HEK293T (cell line): Measurements from ENCODE around the gene AIFM3.
"Not testable (repeated sequence)": the region's sequence is repeated elsewhere in the genome, so short reads cannot be mapped to it uniquely, and the experiment has no call there.

Experiments
- CTCF ChIA-PET: fragments of 350-600 bp; formaldehyde crosslinking; extraction: SDS; loops from one replicate; lab custom pipeline; 2021; ENCODE audit warnings: antibody characterized with exemption, inconsistent platforms; lab: Yijun Ruan, JAX
- POLR2A ChIA-PET: fragments of 350-600 bp; formaldehyde crosslinking; extraction: SDS; loops from one replicate; lab custom pipeline; 2020; ENCODE audit warnings: antibody characterized with exemption, inconsistent platforms; lab: Yijun Ruan, JAX
- DNase-seq: peaks from one replicate; pipeline ENCODE4 v3.0.0; 2012; ENCODE audit warnings: mixed read lengths; ENCODE audit errors: extremely low spot score
- ARNT ChIP-seq: fragments of 450-650 bp; IDR thresholded peaks from 2 replicates; pipeline ENCODE4 v1.6.1; 2017; ENCODE audit warnings: mild to moderate bottlenecking
- BHLHE40 ChIP-seq: fragments of 450-650 bp; IDR thresholded peaks from 2 replicates; pipeline ENCODE4 v1.6.1; 2016; ENCODE audit warnings: mild to moderate bottlenecking, moderate library complexity, borderline replicate concordance
- CTBP1 ChIP-seq: fragments of 450-650 bp; IDR thresholded peaks from 2 replicates; pipeline ENCODE4 v1.6.1; 2016; ENCODE audit warnings: borderline replicate concordance
- ELF4 ChIP-seq: fragments of 450-650 bp; IDR thresholded peaks from 2 replicates; pipeline ENCODE4 v1.6.1; 2017; ENCODE audit warnings: antibody characterized with exemption
- FOXA1 ChIP-seq: fragments of 450-650 bp; IDR thresholded peaks from 2 replicates; pipeline ENCODE4 v1.6.1; 2016; ENCODE audit warnings: mild to moderate bottlenecking
- FOXK2 ChIP-seq: fragments of 450-650 bp; IDR thresholded peaks from 2 replicates; pipeline ENCODE4 v1.6.1; 2016; ENCODE audit warnings: mild to moderate bottlenecking
- FOXM1 ChIP-seq: fragments of 450-650 bp; IDR thresholded peaks from 2 replicates; pipeline ENCODE4 v1.6.1; 2017; ENCODE audit warnings: mild to moderate bottlenecking, borderline replicate concordance
- HDGF ChIP-seq: fragments of 450-650 bp; IDR thresholded peaks from 2 replicates; pipeline ENCODE4 v1.6.1; 2017; ENCODE audit warnings: antibody characterized with exemption, borderline replicate concordance
- L3MBTL2 ChIP-seq: fragments of 450-650 bp; conservative IDR thresholded peaks from 2 replicates; pipeline ENCODE4 v1.6.1; 2016; ENCODE audit warnings: mild to moderate bottlenecking
- LEF1 ChIP-seq: fragments of 450-650 bp; IDR thresholded peaks from 2 replicates; pipeline ENCODE4 v1.6.1; 2017; ENCODE audit warnings: mild to moderate bottlenecking, borderline replicate concordance
- NFRKB ChIP-seq: fragments of 450-650 bp; IDR thresholded peaks from 2 replicates; pipeline ENCODE4 v1.6.1; 2016; ENCODE audit warnings: mild to moderate bottlenecking, moderate library complexity
- SP1 ChIP-seq: fragments of 450-650 bp; IDR thresholded peaks from 2 replicates; pipeline ENCODE4 v1.6.1; 2017
- SUZ12 ChIP-seq: fragments of 450-650 bp; IDR thresholded peaks from 2 replicates; pipeline ENCODE4 v1.6.1; 2016; ENCODE audit warnings: mild to moderate bottlenecking
- TARDBP ChIP-seq: fragments of 450-650 bp; IDR thresholded peaks from 2 replicates; pipeline ENCODE4 v1.6.1; 2016
- ZNF384 ChIP-seq: fragments of 450-650 bp; IDR thresholded peaks from 2 replicates; pipeline ENCODE4 v1.6.1; 2016
- TF ChIP-seq, protein P1 (sequence below): fragments of 450-650 bp; IDR thresholded peaks from 2 replicates; pipeline ENCODE4 v1.6.1; 2016

The AIFM3 gene

DNA sequence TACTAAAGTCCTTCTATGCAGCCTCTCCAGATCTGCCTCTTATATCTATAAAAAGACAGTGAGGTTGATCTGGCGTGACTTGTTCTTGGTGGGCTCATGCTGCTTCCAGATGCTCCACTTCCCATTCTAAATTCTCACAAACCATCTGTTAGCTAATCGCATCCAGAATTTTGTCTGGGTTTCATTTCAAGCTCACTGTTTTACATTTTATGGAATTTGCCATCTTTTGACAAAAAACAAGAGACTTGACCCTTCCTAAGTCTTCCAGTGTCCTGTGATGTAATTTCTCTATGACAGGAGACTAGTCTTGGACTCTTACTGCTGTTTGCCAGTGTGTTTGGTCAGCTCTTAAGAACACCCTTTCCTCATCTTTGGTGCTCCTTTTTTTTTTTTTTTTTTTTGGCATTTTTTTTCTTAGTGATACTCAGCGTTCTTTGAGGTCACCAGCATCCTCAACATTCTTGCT is 26.8 kb upstream of the AIFM3 start:
- no peak for DNase-seq
- ChIA-PET POLR2A (interaction anchor here (0.6 kb wide), 1 partner anchor 118 kb away, joined by 3 read pairs; no protein-coding TSS in a partner anchor), CTCF (no interaction called here)
- TF ChIP-seq LEF1 (no peak), SP1 (no peak), L3MBTL2 (no peak), CTBP1 (no peak), FOXA1 (no peak), ZNF384 (no peak), HDGF (no peak), ELF4 (no peak), ARNT (no peak), BHLHE40 (no peak), SUZ12 (no peak), TARDBP (no peak), FOXM1 (no peak)
- TF ChIP-seq, protein P1, sequence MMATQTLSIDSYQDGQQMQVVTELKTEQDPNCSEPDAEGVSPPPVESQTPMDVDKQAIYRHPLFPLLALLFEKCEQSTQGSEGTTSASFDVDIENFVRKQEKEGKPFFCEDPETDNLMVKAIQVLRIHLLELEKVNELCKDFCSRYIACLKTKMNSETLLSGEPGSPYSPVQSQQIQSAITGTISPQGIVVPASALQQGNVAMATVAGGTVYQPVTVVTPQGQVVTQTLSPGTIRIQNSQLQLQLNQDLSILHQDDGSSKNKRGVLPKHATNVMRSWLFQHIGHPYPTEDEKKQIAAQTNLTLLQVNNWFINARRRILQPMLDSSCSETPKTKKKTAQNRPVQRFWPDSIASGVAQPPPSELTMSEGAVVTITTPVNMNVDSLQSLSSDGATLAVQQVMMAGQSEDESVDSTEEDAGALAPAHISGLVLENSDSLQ: no peak

DNA sequence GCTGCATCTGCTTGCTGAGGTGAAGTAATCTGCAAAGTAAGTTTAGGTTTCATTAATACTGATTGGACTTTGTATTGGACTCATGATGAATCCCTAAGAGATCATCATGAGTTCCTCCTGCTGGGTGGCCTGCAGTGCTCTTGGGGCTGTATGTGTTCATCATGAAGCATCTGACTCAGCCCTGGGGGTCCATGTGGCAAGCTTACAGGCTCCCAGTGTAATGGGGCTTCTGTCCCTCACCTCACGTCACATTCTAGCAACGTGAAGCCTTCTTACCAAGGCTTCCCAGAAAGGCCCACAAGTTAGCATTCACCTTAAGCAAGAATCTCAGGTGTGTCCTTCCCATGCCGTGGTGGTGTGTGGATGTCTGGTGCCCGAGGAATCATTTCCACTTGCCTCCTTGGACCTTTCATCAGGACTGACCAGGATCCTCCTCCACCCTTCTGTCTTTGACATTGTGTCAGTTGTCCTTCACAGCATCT is 26.1 kb upstream of the AIFM3 start:
- CTCF ChIA-PET: no interaction called here

DNA sequence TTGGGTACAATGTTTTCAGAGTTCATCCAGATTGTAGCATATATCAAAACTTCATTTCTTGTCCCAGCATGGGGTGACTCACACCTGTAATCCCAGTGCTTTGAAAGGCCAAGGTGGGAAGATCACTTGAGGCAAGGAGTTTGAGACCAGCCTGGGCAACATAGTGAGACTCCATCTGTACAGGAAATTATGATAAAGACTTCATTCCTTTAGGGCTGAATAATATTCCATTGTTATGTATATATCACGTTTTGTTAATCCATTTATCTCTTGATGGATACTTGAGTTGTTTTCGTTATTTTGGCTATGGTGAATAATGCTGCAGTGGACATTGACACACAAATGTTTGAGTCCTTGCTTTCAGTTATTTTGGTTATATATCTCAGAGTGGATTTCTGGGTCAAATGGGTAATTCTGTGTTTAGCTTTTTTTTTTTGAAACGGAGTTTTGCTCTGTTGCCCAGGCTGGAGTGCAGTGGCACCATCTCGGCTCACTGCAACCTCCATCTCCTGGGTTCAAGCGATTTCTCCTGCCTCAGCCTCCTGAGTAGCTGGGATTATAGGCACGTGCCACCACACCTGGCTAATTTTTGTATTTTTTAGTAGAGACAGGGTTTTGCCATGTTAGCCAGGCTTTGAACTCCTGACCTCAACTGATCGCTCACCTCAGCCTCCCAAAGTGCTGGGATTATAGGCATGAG is 24.7 kb upstream of the AIFM3 start:
- CTCF ChIA-PET: interaction anchor here (1.0 kb wide), 1 partner anchor 25 kb away, joined by 3 read pairs; the partner anchor contains the start of gene CRKL
- POLR2A ChIA-PET: interaction anchor here (1.0 kb wide), 1 partner anchor 39 kb away, joined by 6 read pairs; the partner anchor contains the start of gene LZTR1
- DNase-seq: not testable (repeated sequence)

More for the DNA sequence above, 26.1 kb upstream of the AIFM3 start:
- no peak for DNase-seq
- TF ChIP-seq ELF4 (no peak), SUZ12 (no peak), FOXA1 (no peak), LEF1 (no peak), HDGF (no peak), FOXK2 (no peak), L3MBTL2 (no peak), CTBP1 (no peak), ZNF384 (no peak), ARNT (no peak), NFRKB (no peak), TARDBP (no peak), BHLHE40 (no peak), SP1 (no peak), FOXM1 (no peak)
- TF ChIP-seq, protein P1: no peak
- POLR2A ChIA-PET: interaction anchor here (1.0 kb wide), 1 partner anchor 41 kb away, joined by 6 read pairs; the partner anchor contains the start of gene LZTR1

DNA sequence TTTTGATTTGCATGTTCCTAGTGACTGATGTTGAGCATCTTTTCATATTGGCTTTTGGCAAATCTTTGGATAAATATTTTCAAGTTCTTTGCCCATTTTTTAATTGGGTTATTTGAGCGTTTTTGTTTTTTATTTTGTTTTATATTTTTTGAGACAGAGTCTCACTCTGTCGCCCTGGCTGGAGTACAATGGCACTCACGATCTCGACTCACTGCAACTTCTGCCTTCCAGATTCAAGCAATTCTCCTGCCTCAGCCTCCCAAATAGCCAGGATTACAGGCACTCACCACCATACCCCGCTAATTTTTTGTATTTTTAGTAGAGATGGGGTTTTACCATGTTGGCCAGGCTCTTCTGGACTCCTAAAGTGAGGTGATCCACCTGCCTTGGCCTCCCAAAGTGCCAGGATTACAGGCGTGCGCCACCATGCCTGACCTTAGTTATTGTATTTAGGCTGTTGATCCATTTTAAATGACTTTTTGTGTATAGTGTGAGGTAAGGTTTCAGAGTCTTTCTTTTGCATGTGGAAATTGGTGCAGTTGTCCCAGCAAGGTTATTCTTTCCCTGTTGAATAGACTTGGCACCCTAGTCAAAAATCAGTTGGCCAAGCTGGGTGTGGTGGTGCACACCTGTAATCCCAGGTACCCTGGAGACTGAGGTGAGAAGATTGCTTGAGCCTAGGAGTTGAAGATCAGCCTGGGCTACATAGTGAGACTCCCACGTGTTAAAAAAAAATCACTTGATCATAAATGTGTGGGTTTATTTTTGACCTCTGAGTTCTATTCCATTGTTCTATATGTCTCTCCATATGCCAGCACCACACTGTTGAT is 23.7 kb upstream of the AIFM3 start:
- TF ChIP-seq ARNT (no peak), SUZ12 (no peak), ZNF384 (no peak), TARDBP (no peak), LEF1 (no peak), FOXK2 (no peak), FOXA1 (no peak)
- TF ChIP-seq, protein P1: no peak
- ChIA-PET POLR2A (no interaction called here), CTCF (no interaction called here)
- DNase-seq: no peak

DNA sequence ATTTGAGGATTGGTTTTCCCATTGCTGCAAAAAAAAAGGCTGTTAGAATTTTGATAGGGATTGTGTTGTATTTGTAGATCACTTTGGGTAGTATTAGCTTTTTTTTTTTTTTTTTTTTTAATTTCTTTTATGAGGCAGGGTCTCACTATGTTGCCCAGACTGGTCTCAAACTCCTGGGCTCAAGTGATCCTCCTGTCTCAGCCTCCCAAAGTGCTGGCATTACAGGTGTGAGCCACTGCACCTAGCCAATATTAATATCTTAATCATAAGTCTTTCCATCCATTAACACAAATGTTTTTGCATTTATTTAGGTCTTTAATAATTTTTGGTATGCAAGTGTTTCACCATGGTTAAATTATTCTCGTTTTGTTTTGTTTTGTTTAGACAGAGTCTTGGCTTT is 23.0 kb upstream of the AIFM3 start:
- CTCF ChIA-PET: interaction anchor here (0.6 kb wide), 1 partner anchor 159 kb away, joined by 3 read pairs; no protein-coding TSS in a partner anchor
- POLR2A ChIA-PET: no interaction called here
- no peak for DNase-seq
- TF ChIP-seq SUZ12: no peak
- TF ChIP-seq L3MBTL2: no peak
- TF ChIP-seq LEF1: no peak
- no peak for TF ChIP-seq BHLHE40
- no peak for TF ChIP-seq HDGF
- TF ChIP-seq ZNF384: no peak
- TF ChIP-seq FOXK2: no peak
- TF ChIP-seq CTBP1: no peak
- TF ChIP-seq TARDBP: no peak
- no peak for TF ChIP-seq FOXM1
- TF ChIP-seq NFRKB: no peak
